ENCODE results near the gene PARP6. TPM values are rescaled to one million over a fixed set of nuclear protein-coding genes. Genes with fewer than 3 reads are reported as not detected.
A peak's percentile ranks its signal among the peaks of the same experiment; 100 is the strongest.

PARP6 gene
- total RNA-seq, 2 donors from 2014 or later = 34.4 to 85.8 TPM

DNA sequence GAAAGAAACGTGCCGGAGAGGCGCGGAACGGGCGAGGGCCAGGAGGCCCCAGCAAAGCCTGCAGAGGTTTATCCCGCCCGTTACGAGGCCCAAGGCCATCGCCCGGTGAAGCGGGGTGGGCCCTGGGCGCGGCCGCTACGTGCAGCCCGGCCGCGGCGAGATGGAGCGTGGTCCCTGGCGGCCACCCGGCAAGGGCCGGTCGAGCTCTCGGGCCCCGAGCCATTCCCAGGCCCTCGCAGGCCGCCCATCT, 42.5 kb downstream of the PARP6 start:
- under 1% methylated on average over 23 of the region's 29 CpGs for WGBS
- Histone ChIP-seq H3K27me3 (replicated peaks; ENCODE audit: insufficient read depth) (no peaks in the 10 kb centered on the region), H3K4me1 (replicated peaks) (peaks cover 23% of the 10 kb centered on the region), H3K27ac (peak overlapping the region; percentile 96 to 98), H3K4me3 (peak overlapping the region; percentile 74 to 95), H3K9me3 (no peaks in the 10 kb centered on the region), H3K36me3 (no peaks in the 10 kb centered on the region)
- DNase-seq (ENCODE audit: low spot score) = peak; percentile 23
- TF ChIP-seq POLR2AphosphoS5 (IDR thresholded peaks at IDR 0.05) (no peak), POLR2A (IDR thresholded peaks at IDR 0.05) (no peak)
- TF ChIP-seq, protein P1, sequence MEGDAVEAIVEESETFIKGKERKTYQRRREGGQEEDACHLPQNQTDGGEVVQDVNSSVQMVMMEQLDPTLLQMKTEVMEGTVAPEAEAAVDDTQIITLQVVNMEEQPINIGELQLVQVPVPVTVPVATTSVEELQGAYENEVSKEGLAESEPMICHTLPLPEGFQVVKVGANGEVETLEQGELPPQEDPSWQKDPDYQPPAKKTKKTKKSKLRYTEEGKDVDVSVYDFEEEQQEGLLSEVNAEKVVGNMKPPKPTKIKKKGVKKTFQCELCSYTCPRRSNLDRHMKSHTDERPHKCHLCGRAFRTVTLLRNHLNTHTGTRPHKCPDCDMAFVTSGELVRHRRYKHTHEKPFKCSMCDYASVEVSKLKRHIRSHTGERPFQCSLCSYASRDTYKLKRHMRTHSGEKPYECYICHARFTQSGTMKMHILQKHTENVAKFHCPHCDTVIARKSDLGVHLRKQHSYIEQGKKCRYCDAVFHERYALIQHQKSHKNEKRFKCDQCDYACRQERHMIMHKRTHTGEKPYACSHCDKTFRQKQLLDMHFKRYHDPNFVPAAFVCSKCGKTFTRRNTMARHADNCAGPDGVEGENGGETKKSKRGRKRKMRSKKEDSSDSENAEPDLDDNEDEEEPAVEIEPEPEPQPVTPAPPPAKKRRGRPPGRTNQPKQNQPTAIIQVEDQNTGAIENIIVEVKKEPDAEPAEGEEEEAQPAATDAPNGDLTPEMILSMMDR (IDR thresholded peaks at IDR 0.05) = peak in 1 of 4 experiments; percentile 26
- intact Hi-C loops (cut with DNase I) = loop anchor here (5.0 to 10.0 kb wide), 3 partner anchors 33 to 115 kb away; partner anchors contain the start of genes GRAMD2A, MYO9A, PARP6 and SENP8

DNA sequence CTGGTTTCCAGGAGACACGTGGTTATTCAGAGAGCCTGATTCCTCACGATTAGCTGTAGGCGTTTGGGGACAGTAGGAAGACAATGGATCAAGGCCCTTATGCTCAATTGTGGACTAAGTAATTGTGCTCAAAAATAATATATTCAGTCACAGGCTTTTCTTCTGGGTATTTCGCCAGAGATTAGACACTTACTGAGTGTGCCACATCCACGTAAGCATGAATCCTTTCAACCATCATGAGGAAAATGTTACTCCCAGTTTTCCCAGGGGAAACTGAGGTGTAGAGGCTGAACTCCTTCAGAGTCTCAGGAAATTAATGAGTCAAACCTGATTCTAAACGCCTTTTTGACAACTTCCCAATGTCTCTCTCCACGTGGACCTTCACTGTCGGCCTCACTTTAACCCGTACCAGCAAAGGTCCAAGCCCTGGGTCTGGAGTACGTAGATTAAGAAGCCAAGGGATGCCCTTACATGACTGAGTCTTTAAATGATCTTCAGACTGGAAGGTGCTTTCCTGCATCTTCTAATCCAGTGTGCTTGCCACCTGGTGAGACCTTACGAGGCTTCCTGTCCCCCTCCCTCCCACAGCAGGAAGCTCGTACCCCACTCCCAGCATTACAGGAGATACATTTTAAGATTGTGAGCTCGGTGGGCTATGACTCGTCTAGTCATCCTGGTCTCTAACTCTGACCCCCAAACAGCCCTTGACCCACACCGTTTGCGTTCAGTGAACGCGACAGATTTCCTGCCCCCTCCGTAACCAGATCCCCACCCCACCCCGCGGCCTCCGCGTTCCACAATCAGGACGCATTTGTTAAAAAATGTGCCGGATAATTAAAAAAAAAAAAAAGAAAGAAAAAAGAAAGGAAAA, 43.0 kb downstream of the PARP6 start:
- intact Hi-C loops (cut with DNase I) = loop anchor here (10.0 kb wide), 1 partner anchor 115 kb away; the partner anchor contains the start of genes MYO9A and SENP8
- H3K4me3 ChIP-seq = peak overlapping the region; percentile 74 to 95
- H3K4me1 ChIP-seq (replicated peaks) = peaks cover 23% of the 10 kb centered on the region
- H3K27me3 ChIP-seq (replicated peaks; ENCODE audit: insufficient read depth) = no peaks in the 10 kb centered on the region
- no peaks in the 10 kb centered on the region for H3K36me3 ChIP-seq
- peak; percentile 69 for DNase-seq (ENCODE audit: low spot score)
- TF ChIP-seq POLR2AphosphoS5 (IDR thresholded peaks at IDR 0.05) = peak; percentile 78
- TF ChIP-seq, protein P1 (IDR thresholded peaks at IDR 0.05) = no peak
- 6% methylated on average over 25 of the region's 25 CpGs for WGBS
- no peaks in the 10 kb centered on the region for H3K9me3 ChIP-seq
- H3K27ac ChIP-seq = peak overlapping the region; percentile 96 to 98

DNA sequence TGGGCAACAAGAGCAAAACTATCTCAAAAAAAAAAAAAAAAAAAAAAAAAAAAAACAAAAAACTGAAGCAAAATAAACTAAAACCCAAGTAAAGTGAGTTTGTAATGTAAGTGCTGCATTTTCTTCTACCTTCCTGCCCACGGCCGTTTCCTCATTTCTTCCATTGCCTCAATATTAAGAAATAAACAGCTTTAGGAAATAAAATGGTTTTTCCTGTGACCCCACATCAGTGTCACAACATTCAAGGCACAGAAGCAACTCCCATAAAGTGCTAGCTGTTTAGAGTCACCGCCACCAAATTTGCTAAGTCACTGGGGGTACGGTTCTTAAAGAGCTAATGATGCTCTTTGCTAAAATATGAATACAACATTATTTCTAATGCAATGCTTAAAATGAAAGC, 44.6 kb downstream of the PARP6 start:
- H3K4me3 ChIP-seq = no peak overlapping the region
- H3K4me1 ChIP-seq (replicated peaks) = peaks cover 23% of the 10 kb centered on the region
- no peaks in the 10 kb centered on the region for H3K9me3 ChIP-seq
- intact Hi-C loops (cut with DNase I) = loop anchor here (10.0 kb wide), 1 partner anchor 113 kb away; the partner anchor contains the start of genes MYO9A and SENP8
- WGBS = 69% methylated on average over 4 of the region's 4 CpGs
- peak overlapping the region; percentile 96 to 98 for H3K27ac ChIP-seq
- H3K27me3 ChIP-seq (replicated peaks; ENCODE audit: insufficient read depth) = no peaks in the 10 kb centered on the region
- no peaks in the 10 kb centered on the region for H3K36me3 ChIP-seq
- TF ChIP-seq POLR2AphosphoS5 (IDR thresholded peaks at IDR 0.05) = no peak
- DNase-seq (ENCODE audit: low spot score) = no peak

DNA sequence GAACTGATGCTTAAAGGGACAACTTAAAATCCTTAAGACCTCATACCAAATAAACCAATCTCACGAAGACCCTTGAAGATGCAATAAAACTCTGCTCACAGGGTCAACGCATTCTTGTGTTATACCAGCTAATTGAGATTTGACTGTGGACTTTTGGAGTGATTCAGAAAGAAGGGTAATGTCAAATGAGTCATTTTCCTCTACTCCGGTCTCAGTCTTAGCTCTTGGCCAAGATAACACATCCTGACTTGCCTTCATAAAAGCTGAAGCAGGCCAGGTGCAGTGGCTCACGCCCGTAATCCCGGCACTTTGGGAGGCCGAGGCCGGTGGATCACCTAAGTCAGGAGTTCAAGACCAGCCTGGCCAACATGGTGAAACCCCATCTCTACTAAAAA, 45.2 kb downstream of the PARP6 start:
- H3K4me3 ChIP-seq = no peak overlapping the region
- intact Hi-C loops (cut with DNase I) = loop anchor here (10.0 kb wide), 1 partner anchor 112 kb away; the partner anchor contains the start of genes MYO9A and SENP8
- TF ChIP-seq POLR2AphosphoS5 (IDR thresholded peaks at IDR 0.05) (no peak), POLR2A (IDR thresholded peaks at IDR 0.05) (no peak)
- TF ChIP-seq, protein P1 (IDR thresholded peaks at IDR 0.05) = no peak
- no peaks in the 10 kb centered on the region for H3K27me3 ChIP-seq (replicated peaks; ENCODE audit: insufficient read depth)
- DNase-seq (ENCODE audit: low spot score) = no peak
- H3K27ac ChIP-seq = peak overlapping the region; percentile 15 to 47
- peaks cover 22% of the 10 kb centered on the region for H3K4me1 ChIP-seq (replicated peaks)
- 28% methylated on average over 8 of the region's 8 CpGs for WGBS
- no peaks in the 10 kb centered on the region for H3K36me3 ChIP-seq
- H3K9me3 ChIP-seq = no peaks in the 10 kb centered on the region

DNA sequence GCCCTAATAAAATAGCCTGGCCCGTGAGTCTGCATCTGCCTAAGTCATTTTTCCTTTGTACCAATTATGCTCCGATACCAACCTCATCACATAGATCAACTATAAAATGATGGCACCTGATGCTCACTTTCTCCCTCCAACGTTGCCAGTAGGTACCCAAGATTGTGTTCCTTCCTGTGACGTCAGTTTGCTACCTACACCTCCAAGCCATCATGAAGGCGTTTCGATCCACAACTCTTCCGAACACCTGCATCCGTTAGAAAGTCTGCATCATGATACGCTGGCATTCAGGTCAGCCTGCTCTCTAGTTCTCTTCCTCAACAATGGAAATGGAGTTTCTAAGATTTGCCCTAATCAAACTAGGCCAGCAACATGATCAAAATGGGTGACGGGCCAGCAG, 49.1 kb downstream of the PARP6 start:
- no peak overlapping the region for H3K27ac ChIP-seq
- no peaks in the 10 kb centered on the region for H3K27me3 ChIP-seq (replicated peaks; ENCODE audit: insufficient read depth)
- 82% methylated on average over 10 of the region's 10 CpGs for WGBS
- TF ChIP-seq POLR2A (IDR thresholded peaks at IDR 0.05) (no peak), POLR2AphosphoS5 (IDR thresholded peaks at IDR 0.05) (no peak)
- TF ChIP-seq, protein P1 (IDR thresholded peaks at IDR 0.05) = no peak
- H3K36me3 ChIP-seq = no peaks in the 10 kb centered on the region
- H3K4me1 ChIP-seq (replicated peaks) = peaks cover 11% of the 10 kb centered on the region
- DNase-seq (ENCODE audit: low spot score) = no peak
- H3K9me3 ChIP-seq = no peaks in the 10 kb centered on the region
- H3K4me3 ChIP-seq = no peak overlapping the region
- intact Hi-C loops (cut with DNase I) = loop anchor here (10.0 kb wide), 1 partner anchor 108 kb away; the partner anchor contains the start of genes MYO9A and SENP8

Data from prostate gland (tissue), 2 donors.